HCT116 (cell line): ENCODE measurements around the gene CDH13.

Source experiments
- EZH2 ChIP-seq: fragments of 200-600 bp; sonication (generic); IDR thresholded peaks from 2 replicates; pipeline ENCODE4 v1.6.1; 2017; ENCODE audit warnings: antibody characterized with exemption, mixed run types
- EZH2phosphoT487 ChIP-seq: fragments of 200-600 bp; IDR thresholded peaks from 2 replicates; pipeline ENCODE4 v1.6.1; 2018; ENCODE audit warnings: antibody characterized with exemption, borderline replicate concordance
- POLR2A ChIP-seq: IDR thresholded peaks from 2 replicates; pipeline ENCODE4 v1.7.0; 2011; ENCODE audit warnings: borderline replicate concordance; ENCODE audit not compliant: insufficient read depth, insufficient read length; ENCODE audit errors: extremely low read depth
- TCF7L2 ChIP-seq: IDR thresholded peaks from 2 replicates; pipeline ENCODE4 v1.7.0; 2011; ENCODE audit warnings: borderline replicate concordance, inconsistent platforms; ENCODE audit not compliant: insufficient read depth, insufficient read length; ENCODE audit errors: extremely low read depth
- TF ChIP-seq, protein P1 (sequence below), 3 experiments: fragments of 200-600 bp in 1 of 3; sonication (generic) in 1 of 3; IDR thresholded peaks in 2 of 3; conservative IDR thresholded peaks in 1 of 3; 2 replicates each; pipeline ENCODE4 v1.5.1; 2012 to 2017; ENCODE audit warnings: low read depth in 2 of 3, low read length in 2 of 3, antibody characterized with exemption in 1 of 3, borderline replicate concordance in 1 of 3, control low read depth in 1 of 3, mild to moderate bottlenecking in 1 of 3, mixed read lengths in 1 of 3, mixed run types in 1 of 3, moderate library complexity in 1 of 3; ENCODE audit not compliant: insufficient read depth in 1 of 3
- TF ChIP-seq, protein P2 (sequence below): IDR thresholded peaks from 2 replicates; pipeline ENCODE4 v1.6.1; 2012

GRCh38 chr16:82911925-82912324, 285.2 kb downstream of the CDH13 start:
- TF ChIP-seq, protein P1, sequence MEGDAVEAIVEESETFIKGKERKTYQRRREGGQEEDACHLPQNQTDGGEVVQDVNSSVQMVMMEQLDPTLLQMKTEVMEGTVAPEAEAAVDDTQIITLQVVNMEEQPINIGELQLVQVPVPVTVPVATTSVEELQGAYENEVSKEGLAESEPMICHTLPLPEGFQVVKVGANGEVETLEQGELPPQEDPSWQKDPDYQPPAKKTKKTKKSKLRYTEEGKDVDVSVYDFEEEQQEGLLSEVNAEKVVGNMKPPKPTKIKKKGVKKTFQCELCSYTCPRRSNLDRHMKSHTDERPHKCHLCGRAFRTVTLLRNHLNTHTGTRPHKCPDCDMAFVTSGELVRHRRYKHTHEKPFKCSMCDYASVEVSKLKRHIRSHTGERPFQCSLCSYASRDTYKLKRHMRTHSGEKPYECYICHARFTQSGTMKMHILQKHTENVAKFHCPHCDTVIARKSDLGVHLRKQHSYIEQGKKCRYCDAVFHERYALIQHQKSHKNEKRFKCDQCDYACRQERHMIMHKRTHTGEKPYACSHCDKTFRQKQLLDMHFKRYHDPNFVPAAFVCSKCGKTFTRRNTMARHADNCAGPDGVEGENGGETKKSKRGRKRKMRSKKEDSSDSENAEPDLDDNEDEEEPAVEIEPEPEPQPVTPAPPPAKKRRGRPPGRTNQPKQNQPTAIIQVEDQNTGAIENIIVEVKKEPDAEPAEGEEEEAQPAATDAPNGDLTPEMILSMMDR (IDR thresholded peaks at IDR 0.05 in 2 of 3, conservative IDR thresholded peaks at IDR 0.05 in 1 of 3; ENCODE audit: borderline replicate concordance in 1 of 3, insufficient read depth in 1 of 3, low read depth in 2 of 3, low read length in 2 of 3), result no peak
- no peak for TF ChIP-seq EZH2phosphoT487
- TF ChIP-seq, protein P2, sequence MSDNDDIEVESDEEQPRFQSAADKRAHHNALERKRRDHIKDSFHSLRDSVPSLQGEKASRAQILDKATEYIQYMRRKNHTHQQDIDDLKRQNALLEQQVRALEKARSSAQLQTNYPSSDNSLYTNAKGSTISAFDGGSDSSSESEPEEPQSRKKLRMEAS, result no peak
- TF ChIP-seq EZH2, result no peak
- no peak for TF ChIP-seq POLR2A
- TF ChIP-seq TCF7L2, result no peak
